ENCODE results near the gene TEX48. TPM values are rescaled to one million over a fixed set of nuclear protein-coding genes. Genes with fewer than 3 reads are reported as not detected.

TEX48 gene
- total RNA-seq, 4 donors from 2014 or later: not detected

- no peak overlapping the region for H3K4me3 ChIP-seq (ENCODE audit: low read depth, poor library complexity, severe bottlenecking)
- no peak for TF ChIP-seq POLR2A (IDR thresholded peaks at IDR 0.05)
- no peak for TF ChIP-seq CTCF (IDR thresholded peaks at IDR 0.05)
- DNase-seq (ENCODE audit: low spot score in 2 of 2): no peak
- intact Hi-C loops (cut with DNase I; ENCODE audit: low total_unique reads): no loop called here
- WGBS, 2 donors: 86 to 90% methylated on average over 1 of the region's 1 CpG
Measured at GRCh38 chr9:114723931-114724330, 41.9 kb upstream of the TEX48 start.

- 49 to 55% methylated on average over 7 of the region's 7 CpGs for WGBS, 2 donors
- DNase-seq (ENCODE audit: low spot score in 2 of 2): peak in 1 of 2 donors; percentile 48
- no peak overlapping the region for H3K4me3 ChIP-seq (ENCODE audit: low read depth, poor library complexity, severe bottlenecking)
- TF ChIP-seq CTCF (IDR thresholded peaks at IDR 0.05) (no peak), POLR2A (IDR thresholded peaks at IDR 0.05) (no peak)
- intact Hi-C loops (cut with DNase I; ENCODE audit: low total_unique reads): no loop called here
Measured at GRCh38 chr9:114722937-114723620, 41.1 kb upstream of the TEX48 start.

GRCh38 chr9:114722081-114722621, 40.2 kb upstream of the TEX48 start:
- intact Hi-C loops (cut with DNase I; ENCODE audit: low total_unique reads): no loop called here
- H3K4me3 ChIP-seq (ENCODE audit: low read depth, poor library complexity, severe bottlenecking): no peak overlapping the region
- DNase-seq (ENCODE audit: low spot score in 2 of 2): no peak
- no peak for TF ChIP-seq CTCF (IDR thresholded peaks at IDR 0.05)
- 48 to 57% methylated on average over 7 of the region's 7 CpGs for WGBS, 2 donors

GRCh38 chr9:114721491-114722079, 39.6 kb upstream of the TEX48 start:
- DNase-seq (ENCODE audit: low spot score in 2 of 2): no peak
- intact Hi-C loops (cut with DNase I; ENCODE audit: low total_unique reads): no loop called here
- TF ChIP-seq POLR2A (IDR thresholded peaks at IDR 0.05) (no peak), CTCF (IDR thresholded peaks at IDR 0.05) (no peak)
- 43 to 55% methylated on average over 8 of the region's 8 CpGs for WGBS, 2 donors
- H3K4me3 ChIP-seq (ENCODE audit: low read depth, poor library complexity, severe bottlenecking): no peak overlapping the region

GRCh38 chr9:114720086-114720676, 38.2 kb upstream of the TEX48 start:
- intact Hi-C loops (cut with DNase I; ENCODE audit: low total_unique reads): no loop called here
- H3K4me3 ChIP-seq (ENCODE audit: low read depth, poor library complexity, severe bottlenecking): no peak overlapping the region
- 63 to 74% methylated on average over 3 of the region's 3 CpGs for WGBS, 2 donors
- DNase-seq (ENCODE audit: low spot score in 2 of 2): peak in 1 of 2 donors; percentile 46
- no peak for TF ChIP-seq CTCF (IDR thresholded peaks at IDR 0.05)
- no peak for TF ChIP-seq POLR2A (IDR thresholded peaks at IDR 0.05)

Measured in lower leg skin (tissue), 4 donors.